ENCODE data around the gene RC3H2. TPM values are rescaled to one million over a fixed set of nuclear protein-coding genes. Genes with fewer than 3 reads are reported as not detected.

RC3H2 gene
- total RNA-seq, 6 experiments from 2014 or later = 14.1 to 20.7 (median 19.4) TPM

DNA sequence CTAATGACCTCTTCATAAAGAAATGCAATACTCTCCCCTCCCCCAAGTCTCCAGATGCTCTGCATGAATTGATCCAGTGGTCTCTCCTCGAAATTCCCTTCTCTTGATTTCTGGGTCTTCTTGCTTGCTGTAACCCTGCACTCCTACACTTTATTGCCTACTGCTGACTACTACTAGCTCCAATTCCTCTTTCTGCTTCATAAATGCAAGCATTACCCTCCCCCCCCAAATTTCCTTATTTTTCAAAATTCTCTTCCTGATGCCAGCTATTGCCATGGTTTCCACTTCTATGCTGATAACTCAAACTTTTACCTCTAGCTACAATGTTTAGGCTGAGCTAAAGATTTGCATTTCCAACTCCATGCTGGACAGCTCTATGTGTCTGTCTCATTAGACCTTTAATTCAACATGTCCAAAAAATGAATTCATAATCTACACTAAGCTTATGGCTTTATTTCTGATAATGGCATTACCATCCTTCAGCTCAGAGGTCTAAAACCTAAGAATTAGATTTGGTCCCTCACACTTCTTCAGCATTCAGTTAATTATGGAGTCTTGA, 24.7 kb upstream of the RC3H2 start:
- Histone ChIP-seq H3K27ac (no peak overlapping the region), H3K9me3 (no peaks in the 10 kb centered on the region), H3K4me3 (no peak overlapping the region), H3K27me3 (no peaks in the 10 kb centered on the region), H3K4me1 (peaks cover 0 to 21% (median 9%) of the 10 kb centered on the region in 4 donors), H3K36me3 (no peaks in the 10 kb centered on the region)
- no peak for DNase-seq
- WGBS (ENCODE audit: insufficient coverage, low coverage, low lambda C conversion rate, missing lambda C conversion rate) = 60% methylated on average over 1 of the region's 1 CpG
- intact Hi-C loops (cut with DNase I) = no loop called here
- no peak for ATAC-seq
- TF ChIP-seq POLR2A (IDR thresholded peaks at IDR 0.05) = no peak
- TF ChIP-seq, protein P1, sequence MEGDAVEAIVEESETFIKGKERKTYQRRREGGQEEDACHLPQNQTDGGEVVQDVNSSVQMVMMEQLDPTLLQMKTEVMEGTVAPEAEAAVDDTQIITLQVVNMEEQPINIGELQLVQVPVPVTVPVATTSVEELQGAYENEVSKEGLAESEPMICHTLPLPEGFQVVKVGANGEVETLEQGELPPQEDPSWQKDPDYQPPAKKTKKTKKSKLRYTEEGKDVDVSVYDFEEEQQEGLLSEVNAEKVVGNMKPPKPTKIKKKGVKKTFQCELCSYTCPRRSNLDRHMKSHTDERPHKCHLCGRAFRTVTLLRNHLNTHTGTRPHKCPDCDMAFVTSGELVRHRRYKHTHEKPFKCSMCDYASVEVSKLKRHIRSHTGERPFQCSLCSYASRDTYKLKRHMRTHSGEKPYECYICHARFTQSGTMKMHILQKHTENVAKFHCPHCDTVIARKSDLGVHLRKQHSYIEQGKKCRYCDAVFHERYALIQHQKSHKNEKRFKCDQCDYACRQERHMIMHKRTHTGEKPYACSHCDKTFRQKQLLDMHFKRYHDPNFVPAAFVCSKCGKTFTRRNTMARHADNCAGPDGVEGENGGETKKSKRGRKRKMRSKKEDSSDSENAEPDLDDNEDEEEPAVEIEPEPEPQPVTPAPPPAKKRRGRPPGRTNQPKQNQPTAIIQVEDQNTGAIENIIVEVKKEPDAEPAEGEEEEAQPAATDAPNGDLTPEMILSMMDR (IDR thresholded peaks at IDR 0.05) = no peak

DNA sequence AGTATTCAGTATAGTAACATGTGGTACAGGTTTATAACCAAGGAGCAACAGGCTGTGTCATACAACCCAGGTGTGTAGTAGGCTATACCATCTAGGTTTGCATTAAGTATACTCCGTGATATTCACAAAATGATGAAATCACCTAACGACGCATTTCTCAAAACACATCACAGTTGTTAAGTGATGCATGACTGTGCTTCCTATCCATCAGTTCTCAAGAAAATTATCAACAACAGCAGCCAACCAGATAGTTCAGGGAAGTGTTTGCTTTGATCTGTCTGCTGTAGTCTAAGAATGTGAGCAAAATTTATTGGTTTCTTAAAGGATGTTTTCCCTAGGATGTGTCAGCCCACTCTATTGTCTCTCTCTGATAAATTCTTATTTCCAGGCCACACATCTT, 18.8 kb upstream of the RC3H2 start:
- no peak for TF ChIP-seq POLR2A (IDR thresholded peaks at IDR 0.05)
- TF ChIP-seq, protein P1 (IDR thresholded peaks at IDR 0.05) = no peak
- DNase-seq = no peak

DNA sequence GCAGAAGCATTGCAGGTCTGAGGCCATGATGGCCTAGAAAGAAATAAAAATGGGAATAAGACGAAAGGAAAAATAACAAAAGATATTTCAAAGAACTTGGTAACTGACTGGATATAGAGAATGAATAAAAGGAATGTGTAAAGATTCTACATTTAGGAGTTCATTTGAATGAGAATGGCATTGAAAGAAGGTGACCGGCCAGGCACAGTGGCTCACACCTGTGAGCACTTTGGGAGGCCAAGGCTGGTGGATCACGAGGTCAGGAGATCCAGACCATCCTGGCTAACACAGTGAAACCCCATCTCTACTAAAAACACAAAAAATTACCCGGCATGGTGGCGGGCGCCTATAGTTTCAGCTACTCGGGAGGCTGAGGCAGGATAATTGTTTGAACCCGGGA, 17.6 kb upstream of the RC3H2 start:
- 95% methylated on average over 3 of the region's 8 CpGs for WGBS (ENCODE audit: insufficient coverage, low coverage, low lambda C conversion rate, missing lambda C conversion rate)
- H3K27me3 ChIP-seq = no peaks in the 10 kb centered on the region
- H3K36me3 ChIP-seq = no peaks in the 10 kb centered on the region
- intact Hi-C loops (cut with DNase I) = no loop called here
- no peak overlapping the region for H3K27ac ChIP-seq
- TF ChIP-seq, protein P1 (IDR thresholded peaks at IDR 0.05) = no peak
- no peak for TF ChIP-seq POLR2A (IDR thresholded peaks at IDR 0.05)
- ATAC-seq (no peak), DNase-seq (no peak)
- H3K4me1 ChIP-seq = no peaks in the 10 kb centered on the region
- no peaks in the 10 kb centered on the region for H3K9me3 ChIP-seq
- H3K4me3 ChIP-seq = no peak overlapping the region

More for the DNA sequence above, 18.8 kb upstream of the RC3H2 start:
- 29% methylated on average over 3 of the region's 3 CpGs for WGBS (ENCODE audit: insufficient coverage, low coverage, low lambda C conversion rate, missing lambda C conversion rate)
- no peaks in the 10 kb centered on the region for H3K4me1 ChIP-seq
- H3K27me3 ChIP-seq = no peaks in the 10 kb centered on the region
- intact Hi-C loops (cut with DNase I) = no loop called here
- no peak overlapping the region for H3K4me3 ChIP-seq
- ATAC-seq = no peak
- H3K9me3 ChIP-seq = no peaks in the 10 kb centered on the region
- H3K36me3 ChIP-seq = no peaks in the 10 kb centered on the region
- no peak overlapping the region for H3K27ac ChIP-seq

DNA sequence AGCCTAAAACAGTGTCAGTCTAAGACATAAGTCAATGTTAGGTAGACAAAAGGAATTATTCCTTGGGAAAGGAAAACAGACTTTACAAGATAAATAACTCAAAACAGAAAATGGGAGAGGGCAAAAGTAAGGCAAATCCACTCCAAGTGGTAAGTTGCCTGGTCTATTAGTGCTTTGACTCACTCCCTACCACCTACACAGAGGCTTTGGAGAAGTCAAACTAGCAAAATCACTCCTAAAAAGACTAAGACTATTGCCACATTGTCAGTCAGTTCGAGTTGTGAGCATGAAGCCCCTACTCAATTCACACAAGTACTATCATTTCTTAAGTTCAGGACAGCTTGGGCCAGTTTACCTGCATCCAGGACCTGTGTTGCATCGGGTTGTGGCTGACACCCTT, 13.2 kb upstream of the RC3H2 start:
- Histone ChIP-seq H3K27ac (no peak overlapping the region), H3K36me3 (no peaks in the 10 kb centered on the region), H3K27me3 (no peaks in the 10 kb centered on the region), H3K4me1 (no peaks in the 10 kb centered on the region), H3K9me3 (no peaks in the 10 kb centered on the region), H3K4me3 (no peak overlapping the region)
- no peak for DNase-seq
- intact Hi-C loops (cut with DNase I) = no loop called here
- ATAC-seq = no peak
- WGBS (ENCODE audit: insufficient coverage, low coverage, low lambda C conversion rate, missing lambda C conversion rate) = 80% methylated on average over 2 of the region's 2 CpGs
- no peak for TF ChIP-seq POLR2A (IDR thresholded peaks at IDR 0.05)
- TF ChIP-seq, protein P1 (IDR thresholded peaks at IDR 0.05) = no peak

Measured in right lobe of liver (tissue), 6 donors.